ENCODE data around the gene PACRGL. TPM values are rescaled to one million over a fixed set of nuclear protein-coding genes. Genes with fewer than 3 reads are reported as not detected.

Gene PACRGL
- total and polyA plus RNA-seq, 9 of the 15 experiments (the other 6 are each of a cell fraction or from before 2014, with no cell fraction given) = 6.6 to 55.0 (median 27.5) TPM

DNA sequence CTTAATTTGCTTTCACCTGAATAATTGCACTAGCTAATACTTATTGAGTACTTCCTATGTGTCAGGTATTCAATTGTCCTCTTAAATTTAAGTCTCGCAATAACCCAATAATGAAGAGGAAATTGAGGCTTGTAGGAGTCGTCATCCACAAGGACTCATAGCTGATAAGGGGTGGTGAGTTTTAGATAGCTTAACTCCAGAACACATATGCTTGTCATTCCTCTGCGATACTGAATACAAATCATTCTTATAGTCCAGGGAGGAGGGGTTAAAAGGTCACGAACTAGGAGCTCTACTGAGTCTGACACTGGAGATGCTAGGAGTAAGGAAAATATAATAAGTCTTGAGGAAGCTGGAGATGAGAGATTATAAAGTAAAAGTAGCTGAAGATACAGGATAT lies 1.4 kb upstream of the PACRGL start (continued):
- TF ChIP-seq, protein P1, sequence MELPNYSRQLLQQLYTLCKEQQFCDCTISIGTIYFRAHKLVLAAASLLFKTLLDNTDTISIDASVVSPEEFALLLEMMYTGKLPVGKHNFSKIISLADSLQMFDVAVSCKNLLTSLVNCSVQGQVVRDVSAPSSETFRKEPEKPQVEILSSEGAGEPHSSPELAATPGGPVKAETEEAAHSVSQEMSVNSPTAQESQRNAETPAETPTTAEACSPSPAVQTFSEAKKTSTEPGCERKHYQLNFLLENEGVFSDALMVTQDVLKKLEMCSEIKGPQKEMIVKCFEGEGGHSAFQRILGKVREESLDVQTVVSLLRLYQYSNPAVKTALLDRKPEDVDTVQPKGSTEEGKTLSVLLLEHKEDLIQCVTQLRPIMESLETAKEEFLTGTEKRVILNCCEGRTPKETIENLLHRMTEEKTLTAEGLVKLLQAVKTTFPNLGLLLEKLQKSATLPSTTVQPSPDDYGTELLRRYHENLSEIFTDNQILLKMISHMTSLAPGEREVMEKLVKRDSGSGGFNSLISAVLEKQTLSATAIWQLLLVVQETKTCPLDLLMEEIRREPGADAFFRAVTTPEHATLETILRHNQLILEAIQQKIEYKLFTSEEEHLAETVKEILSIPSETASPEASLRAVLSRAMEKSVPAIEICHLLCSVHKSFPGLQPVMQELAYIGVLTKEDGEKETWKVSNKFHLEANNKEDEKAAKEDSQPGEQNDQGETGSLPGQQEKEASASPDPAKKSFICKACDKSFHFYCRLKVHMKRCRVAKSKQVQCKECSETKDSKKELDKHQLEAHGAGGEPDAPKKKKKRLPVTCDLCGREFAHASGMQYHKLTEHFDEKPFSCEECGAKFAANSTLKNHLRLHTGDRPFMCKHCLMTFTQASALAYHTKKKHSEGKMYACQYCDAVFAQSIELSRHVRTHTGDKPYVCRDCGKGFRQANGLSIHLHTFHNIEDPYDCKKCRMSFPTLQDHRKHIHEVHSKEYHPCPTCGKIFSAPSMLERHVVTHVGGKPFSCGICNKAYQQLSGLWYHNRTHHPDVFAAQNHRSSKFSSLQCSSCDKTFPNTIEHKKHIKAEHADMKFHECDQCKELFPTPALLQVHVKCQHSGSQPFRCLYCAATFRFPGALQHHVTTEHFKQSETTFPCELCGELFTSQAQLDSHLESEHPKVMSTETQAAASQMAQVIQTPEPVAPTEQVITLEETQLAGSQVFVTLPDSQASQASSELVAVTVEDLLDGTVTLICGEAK (IDR thresholded peaks at IDR 0.05) = no peak
- TF ChIP-seq, protein P1 (CRISPR knock-in tag; IDR thresholded peaks at IDR 0.05) = no peak
- TF ChIP-seq, protein P2, sequence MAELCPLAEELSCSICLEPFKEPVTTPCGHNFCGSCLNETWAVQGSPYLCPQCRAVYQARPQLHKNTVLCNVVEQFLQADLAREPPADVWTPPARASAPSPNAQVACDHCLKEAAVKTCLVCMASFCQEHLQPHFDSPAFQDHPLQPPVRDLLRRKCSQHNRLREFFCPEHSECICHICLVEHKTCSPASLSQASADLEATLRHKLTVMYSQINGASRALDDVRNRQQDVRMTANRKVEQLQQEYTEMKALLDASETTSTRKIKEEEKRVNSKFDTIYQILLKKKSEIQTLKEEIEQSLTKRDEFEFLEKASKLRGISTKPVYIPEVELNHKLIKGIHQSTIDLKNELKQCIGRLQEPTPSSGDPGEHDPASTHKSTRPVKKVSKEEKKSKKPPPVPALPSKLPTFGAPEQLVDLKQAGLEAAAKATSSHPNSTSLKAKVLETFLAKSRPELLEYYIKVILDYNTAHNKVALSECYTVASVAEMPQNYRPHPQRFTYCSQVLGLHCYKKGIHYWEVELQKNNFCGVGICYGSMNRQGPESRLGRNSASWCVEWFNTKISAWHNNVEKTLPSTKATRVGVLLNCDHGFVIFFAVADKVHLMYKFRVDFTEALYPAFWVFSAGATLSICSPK (IDR thresholded peaks at IDR 0.05; ENCODE audit: borderline replicate concordance) = no peak
- no peak for TF ChIP-seq SRSF9 (IDR thresholded peaks at IDR 0.05; ENCODE audit: borderline replicate concordance, low read depth, low read length)
- no peak for TF ChIP-seq FOXA3 (CRISPR knock-in tag; conservative IDR thresholded peaks at IDR 0.05 in 1 of 2, IDR thresholded peaks at IDR 0.05 in 1 of 2)
- TF ChIP-seq SMARCB1 (IDR thresholded peaks at IDR 0.05; ENCODE audit: insufficient read length, low read depth) = no peak
- peak; percentile 66 for TF ChIP-seq CEBPB (tag; IDR thresholded peaks at IDR 0.05)
- peak; percentile 57 for TF ChIP-seq DACH1 (IDR thresholded peaks at IDR 0.05; ENCODE audit: partially characterized antibody)
- no peak for TF ChIP-seq ILF3 (IDR thresholded peaks at IDR 0.05; ENCODE audit: borderline replicate concordance)
- TF ChIP-seq ZFP1 (CRISPR knock-in tag; IDR thresholded peaks at IDR 0.05) = no peak
- peak; percentile 70 for TF ChIP-seq NR2C1 (IDR thresholded peaks at IDR 0.05)
- TF ChIP-seq NR2C1 (tag; IDR thresholded peaks at IDR 0.05) = peak; percentile 67
- TF ChIP-seq, protein P3, sequence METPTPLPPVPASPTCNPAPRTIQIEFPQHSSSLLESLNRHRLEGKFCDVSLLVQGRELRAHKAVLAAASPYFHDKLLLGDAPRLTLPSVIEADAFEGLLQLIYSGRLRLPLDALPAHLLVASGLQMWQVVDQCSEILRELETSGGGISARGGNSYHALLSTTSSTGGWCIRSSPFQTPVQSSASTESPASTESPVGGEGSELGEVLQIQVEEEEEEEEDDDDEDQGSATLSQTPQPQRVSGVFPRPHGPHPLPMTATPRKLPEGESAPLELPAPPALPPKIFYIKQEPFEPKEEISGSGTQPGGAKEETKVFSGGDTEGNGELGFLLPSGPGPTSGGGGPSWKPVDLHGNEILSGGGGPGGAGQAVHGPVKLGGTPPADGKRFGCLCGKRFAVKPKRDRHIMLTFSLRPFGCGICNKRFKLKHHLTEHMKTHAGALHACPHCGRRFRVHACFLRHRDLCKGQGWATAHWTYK (CRISPR knock-in tag; IDR thresholded peaks at IDR 0.05) = 0 out of 2 replicates have a peak, but pooled peaks have one; percentile 46
- no peak for TF ChIP-seq BMI1 (IDR thresholded peaks at IDR 0.05; ENCODE audit: low read length)
- TF ChIP-seq ARID2 (IDR thresholded peaks at IDR 0.05) = no peak
- TF ChIP-seq ZBTB8A (IDR thresholded peaks at IDR 0.05; ENCODE audit: partially characterized antibody) = no peak
- TF ChIP-seq MBD2 (IDR thresholded peaks at IDR 0.05; ENCODE audit: borderline replicate concordance, low read depth) = peak; percentile 49; the same call in 1 of the 2 replicates
- TF ChIP-seq ELF2 (CRISPR knock-in tag; IDR thresholded peaks at IDR 0.05) = no peak
- TF ChIP-seq TARDBP (IDR thresholded peaks at IDR 0.05) = no peak
- TF ChIP-seq GTF2F1 (IDR thresholded peaks at IDR 0.05; ENCODE audit: low read depth, low read length) = no peak
